ENCODE data around the gene HTT.

The HTT gene

DNA sequence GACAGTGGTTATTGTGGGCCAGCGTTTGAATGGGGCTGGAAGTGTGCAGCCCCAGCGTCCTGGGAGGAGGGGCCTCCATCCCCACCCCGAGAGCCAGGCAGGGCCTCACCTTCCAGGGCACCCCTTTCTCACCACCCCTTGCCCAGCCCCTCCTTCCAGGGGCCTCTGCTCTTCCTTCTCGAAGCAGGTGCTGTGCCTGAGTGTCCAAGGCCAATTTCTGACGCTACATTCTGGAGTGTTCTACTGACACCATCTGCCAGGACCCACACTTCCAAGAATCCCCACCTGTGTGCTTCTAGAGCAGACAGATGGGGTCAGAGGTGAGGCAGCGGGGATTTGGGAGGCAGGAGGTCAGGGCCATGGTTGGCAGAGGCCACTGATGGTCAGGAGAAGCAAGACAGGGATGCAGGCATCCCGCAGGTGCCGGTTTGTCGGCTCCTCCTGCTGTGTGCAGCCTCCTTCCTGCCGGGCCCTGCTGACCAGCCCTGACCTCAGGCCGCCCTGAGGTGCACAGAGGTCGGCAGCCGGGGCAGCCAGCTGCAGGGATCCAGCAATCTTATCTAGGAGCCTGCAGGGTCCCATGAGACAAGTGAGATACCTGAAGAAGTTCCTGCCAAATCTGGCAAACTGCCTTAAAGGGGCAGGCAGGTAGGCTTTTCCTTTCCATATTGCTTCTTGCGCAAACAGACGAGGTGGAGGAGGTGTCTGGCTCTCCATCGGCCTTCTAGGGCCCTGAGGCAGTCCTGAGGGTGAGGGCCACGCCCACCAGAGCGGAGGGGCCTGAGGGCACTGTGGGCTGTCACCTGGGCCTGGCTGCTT, 193.3 kb downstream of the HTT start:
- no peak overlapping the region for H3K27ac ChIP-seq
- TF ChIP-seq CTCF (conservative IDR thresholded peaks at IDR 0.05), result no peak

- no peak for TF ChIP-seq CTCF (conservative IDR thresholded peaks at IDR 0.05)
- H3K27ac ChIP-seq, result no peak overlapping the region
Measured at GRCh38 chr4:3268395-3269104, 194.1 kb downstream of the HTT start.

GRCh38 chr4:3269105-3269927, 194.8 kb downstream of the HTT start:
- no peak for TF ChIP-seq CTCF (conservative IDR thresholded peaks at IDR 0.05)
- no peak overlapping the region for H3K27ac ChIP-seq

- no peak for TF ChIP-seq CTCF (conservative IDR thresholded peaks at IDR 0.05)
Measured at GRCh38 chr4:3269991-3270611, 195.6 kb downstream of the HTT start.

DNA sequence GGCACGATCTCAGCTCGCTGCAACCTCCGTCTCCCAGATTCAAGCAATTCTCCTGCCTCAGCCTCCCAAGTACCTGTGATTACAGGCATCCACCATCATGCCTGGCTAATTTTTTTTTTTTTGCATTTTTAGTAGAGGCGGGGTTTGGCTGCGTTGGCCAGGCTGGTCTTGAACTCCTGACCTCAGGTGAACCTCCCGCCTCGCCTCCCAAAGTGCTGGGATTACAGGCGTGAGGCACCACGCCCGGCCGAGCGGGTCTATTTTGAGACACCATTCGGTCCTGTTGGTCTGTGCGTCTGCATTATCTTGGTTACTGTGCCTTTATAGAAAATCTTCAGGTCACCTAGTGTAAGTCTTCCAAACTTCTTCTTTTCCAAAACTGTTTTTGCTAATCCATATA, 196.7 kb downstream of the HTT start:
- no peak for TF ChIP-seq CTCF (conservative IDR thresholded peaks at IDR 0.05)
- no peak overlapping the region for H3K27ac ChIP-seq

More at GRCh38 chr4:3269991-3270611, 195.6 kb downstream of the HTT start:
- no peak overlapping the region for H3K27ac ChIP-seq

GRCh38 chr4:3276986-3277385, 202.5 kb downstream of the HTT start:
- TF ChIP-seq CTCF (conservative IDR thresholded peaks at IDR 0.05), result no peak
- H3K27ac ChIP-seq, result no peak overlapping the region
